HFF-Myc (cell line): ENCODE measurements around the gene TLE3.
A peak's percentile ranks its signal among the peaks of the same experiment; 100 is the strongest.

Source experiments
- DNase-seq: peaks from one replicate; pipeline ENCODE4 v3.0.0-alpha.2; 2011; ENCODE audit warnings: low read depth; ENCODE audit errors: extremely low read depth
- H3K4me3 ChIP-seq: replicated peaks from 2 replicates; pipeline ENCODE4 v1.5.1; 2011; ENCODE audit warnings: low read depth, mild to moderate bottlenecking, control low read depth, low read length
- TF ChIP-seq, protein P1 (sequence below): IDR thresholded peaks from 2 replicates; pipeline ENCODE4 v1.5.1; 2012; ENCODE audit warnings: mild to moderate bottlenecking, low read depth, low read length, control low read depth; ENCODE audit errors: missing control alignments

TLE3 gene

DNA sequence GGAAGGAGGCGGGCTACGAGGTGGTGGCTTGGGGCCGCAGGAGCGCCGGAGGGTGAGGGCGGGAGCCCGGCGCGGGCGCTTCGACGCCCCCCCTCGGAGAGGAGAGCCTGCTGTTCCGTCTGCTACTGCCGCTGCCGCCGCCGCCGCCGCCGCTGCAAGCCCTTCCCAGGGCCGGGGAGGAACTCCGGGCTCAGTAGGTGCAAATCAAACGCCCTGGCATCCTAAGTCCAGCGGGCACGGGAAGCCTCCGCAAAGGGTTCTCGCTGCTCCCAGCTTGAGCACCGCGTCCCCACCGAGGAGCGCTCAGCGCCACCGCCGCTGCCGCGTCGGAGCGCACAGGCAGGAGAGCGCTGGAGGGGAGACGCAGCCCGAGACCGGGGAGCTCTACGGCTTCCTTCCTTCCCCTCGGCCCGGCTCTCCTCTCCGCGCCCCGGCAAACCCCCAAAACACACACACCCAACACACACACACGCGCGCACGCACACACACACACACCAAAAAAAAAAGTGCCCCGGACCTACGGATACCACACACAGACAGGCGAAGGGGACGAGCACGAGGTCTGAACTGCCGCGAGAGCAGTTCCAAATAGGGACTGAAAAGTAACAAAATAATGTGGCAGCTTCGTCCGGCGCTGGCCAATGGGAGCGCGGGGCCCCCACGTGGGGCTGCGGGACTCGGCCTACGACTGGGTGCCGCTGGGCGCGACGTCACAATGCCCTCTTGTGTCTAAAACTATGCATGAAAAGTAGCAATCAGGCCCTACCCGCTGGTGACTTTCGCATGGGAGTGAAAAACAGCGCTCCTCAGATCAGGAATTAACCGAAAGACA lies at the start of gene TLE3:
TSS of gene TLE3 (minus strand) at position 597 of the 832 bp plus-strand sequence. CDS start 1,119 bp downstream, outside the sequence.
- TF ChIP-seq, protein P1, sequence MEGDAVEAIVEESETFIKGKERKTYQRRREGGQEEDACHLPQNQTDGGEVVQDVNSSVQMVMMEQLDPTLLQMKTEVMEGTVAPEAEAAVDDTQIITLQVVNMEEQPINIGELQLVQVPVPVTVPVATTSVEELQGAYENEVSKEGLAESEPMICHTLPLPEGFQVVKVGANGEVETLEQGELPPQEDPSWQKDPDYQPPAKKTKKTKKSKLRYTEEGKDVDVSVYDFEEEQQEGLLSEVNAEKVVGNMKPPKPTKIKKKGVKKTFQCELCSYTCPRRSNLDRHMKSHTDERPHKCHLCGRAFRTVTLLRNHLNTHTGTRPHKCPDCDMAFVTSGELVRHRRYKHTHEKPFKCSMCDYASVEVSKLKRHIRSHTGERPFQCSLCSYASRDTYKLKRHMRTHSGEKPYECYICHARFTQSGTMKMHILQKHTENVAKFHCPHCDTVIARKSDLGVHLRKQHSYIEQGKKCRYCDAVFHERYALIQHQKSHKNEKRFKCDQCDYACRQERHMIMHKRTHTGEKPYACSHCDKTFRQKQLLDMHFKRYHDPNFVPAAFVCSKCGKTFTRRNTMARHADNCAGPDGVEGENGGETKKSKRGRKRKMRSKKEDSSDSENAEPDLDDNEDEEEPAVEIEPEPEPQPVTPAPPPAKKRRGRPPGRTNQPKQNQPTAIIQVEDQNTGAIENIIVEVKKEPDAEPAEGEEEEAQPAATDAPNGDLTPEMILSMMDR, result peak; percentile 24
- peak; percentile 92 for DNase-seq
- H3K4me3 ChIP-seq, result peak within 1 kb of the TSS; percentile 83

DNA sequence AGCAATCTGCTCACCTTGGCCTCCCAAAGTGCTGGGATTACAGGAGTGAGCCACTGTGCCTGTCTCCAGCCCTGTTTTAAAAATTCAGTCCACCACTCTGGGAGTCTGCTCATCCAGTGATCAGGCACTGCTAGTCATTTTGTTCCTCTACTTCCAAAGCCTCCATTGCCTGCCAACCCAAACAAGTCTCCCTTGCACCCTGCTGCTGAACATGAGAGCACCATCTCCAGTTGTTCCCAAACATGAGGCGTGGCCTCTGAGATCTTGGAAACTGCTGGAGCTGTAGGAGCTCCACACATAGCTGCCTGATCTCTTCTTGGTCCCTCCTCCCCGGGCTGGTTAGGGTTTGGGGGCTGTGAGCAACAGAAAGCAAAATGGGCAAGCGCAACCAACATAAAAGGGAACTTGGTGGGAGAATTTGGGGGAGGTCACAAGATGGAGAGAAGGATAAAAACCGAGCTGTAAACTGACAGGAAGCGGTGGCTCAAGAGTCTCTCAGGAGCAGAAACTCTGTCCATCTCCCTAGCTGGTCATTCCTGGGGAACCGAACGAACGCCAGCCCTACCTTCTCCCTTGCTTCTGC lies 49.6 kb upstream of the TLE3 start:
- no peak overlapping the region for H3K4me3 ChIP-seq
- DNase-seq, result no peak
- TF ChIP-seq, protein P1, result no peak

DNA sequence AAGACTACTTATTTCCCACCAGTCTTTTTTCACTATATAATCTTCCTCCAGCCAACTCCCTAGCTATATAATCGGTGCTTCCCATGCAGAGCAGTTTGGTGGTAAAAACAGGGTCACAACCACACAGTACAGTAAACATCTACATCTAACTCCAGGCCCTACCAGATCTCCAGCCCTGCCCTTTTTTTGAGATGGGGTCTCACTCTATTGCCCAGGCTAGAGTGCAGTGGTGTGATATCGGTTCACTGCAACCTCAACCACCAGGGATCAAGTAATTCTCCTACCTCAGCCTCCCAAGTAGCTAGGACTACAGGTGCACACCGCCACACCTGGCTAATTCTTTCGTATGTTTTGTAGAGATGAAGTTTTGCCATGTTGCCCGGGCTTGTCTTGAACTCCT lies 49.1 kb upstream of the TLE3 start:
- TF ChIP-seq, protein P1, result no peak
- no peak overlapping the region for H3K4me3 ChIP-seq
- DNase-seq, result no peak

DNA sequence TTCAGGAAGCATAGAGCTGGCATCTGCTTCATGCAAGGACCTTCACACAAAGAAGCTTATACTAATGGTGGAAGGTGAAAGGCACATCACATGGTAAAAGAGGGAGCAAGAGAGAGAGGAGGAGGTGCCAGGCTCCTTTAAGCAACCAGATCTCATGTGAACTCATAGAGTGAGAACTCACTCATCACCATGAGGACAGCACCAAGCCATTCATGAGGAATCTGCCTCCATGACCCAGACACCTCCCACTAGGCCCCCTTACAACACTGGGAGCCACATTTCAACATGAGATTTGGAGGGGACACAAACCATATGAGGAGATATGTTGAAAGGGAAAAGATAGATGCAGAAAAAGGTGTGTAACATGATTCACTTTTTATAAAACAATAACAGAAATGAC lies 48.4 kb upstream of the TLE3 start:
- TF ChIP-seq, protein P1, result no peak
- H3K4me3 ChIP-seq, result no peak overlapping the region
- no peak for DNase-seq

DNA sequence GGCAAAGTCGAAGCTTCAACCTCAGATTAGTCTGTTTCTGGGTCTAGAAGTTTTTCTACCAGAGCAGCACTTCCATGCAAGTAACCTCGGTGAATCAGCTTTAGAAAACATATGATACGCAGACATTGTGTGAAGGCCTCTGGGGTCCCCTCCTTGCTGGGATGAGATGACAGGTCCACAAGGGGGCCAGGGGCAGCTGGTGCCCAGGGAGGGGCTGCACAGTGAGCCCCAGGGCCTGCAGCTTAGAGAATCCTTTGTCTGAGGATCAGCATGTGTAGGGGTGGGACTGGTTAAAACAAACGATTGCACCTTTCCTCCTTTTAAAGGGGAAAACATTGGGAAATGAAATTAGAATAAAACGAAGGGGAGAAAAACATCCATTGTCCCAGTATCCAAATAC lies 47.5 kb upstream of the TLE3 start:
- H3K4me3 ChIP-seq, result no peak overlapping the region
- no peak for DNase-seq
- TF ChIP-seq, protein P1, result no peak

DNA sequence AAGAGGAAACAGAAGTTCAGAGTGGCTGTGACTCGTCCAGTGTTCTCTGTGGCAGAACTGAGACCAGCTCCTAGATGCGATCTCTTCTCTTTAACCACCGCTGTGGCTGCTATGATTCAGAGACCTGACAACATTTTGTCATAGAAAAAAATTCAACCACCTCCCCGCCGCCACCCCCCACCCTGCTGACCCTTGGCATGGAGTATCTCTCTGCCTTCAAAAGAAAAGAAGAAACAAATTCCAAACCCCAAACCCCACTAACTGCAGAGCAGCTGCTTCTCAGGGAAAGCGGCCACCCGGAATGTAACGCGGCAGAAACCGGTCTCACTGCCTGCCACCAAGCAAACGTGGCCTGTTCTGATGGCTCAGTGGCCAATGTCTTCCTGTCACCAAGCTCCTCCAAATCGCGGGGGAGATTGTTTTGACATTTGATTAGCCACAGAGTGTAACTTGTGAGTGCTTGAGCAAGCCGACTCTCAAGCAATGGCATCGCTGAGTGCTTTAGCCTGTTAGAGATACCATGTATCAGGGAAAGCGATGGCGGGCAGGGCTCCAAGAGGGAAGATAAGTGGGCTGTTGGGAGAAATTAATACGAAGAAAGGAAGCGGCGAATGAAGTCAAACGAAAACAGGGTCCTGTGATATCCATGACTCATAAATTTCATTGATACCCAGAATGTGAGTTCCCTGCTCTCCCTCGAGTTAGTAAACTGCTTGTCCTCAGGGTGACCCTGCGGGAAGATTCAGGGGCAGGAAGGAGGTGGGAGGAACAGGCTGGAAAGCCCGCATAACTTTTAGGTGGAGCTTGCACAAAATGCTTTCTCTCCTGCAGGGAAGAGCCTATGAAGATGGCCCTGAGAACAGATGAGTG lies 44.8 kb upstream of the TLE3 start:
- TF ChIP-seq, protein P1, result no peak
- H3K4me3 ChIP-seq, result no peak overlapping the region
- DNase-seq, result no peak
